SK-N-MC (cell line): ENCODE results near the gene MTERF4.

Experiments
- DNase-seq: peaks from one replicate; pipeline ENCODE4 v3.0.0-alpha.2; 2011; ENCODE audit warnings: low read depth, low spot score
- H3K27ac ChIP-seq: fragments of 200-600 bp; sonication (generic); 2 replicates; pipeline ENCODE4 v1.5.1; 2016; ENCODE audit warnings: mixed run types
- H3K36me3 ChIP-seq: fragments of 200-600 bp; sonication (generic); 2 replicates; pipeline ENCODE4 v1.6.1; 2017; ENCODE audit warnings: antibody characterized with exemption, low read length, mixed read lengths; ENCODE audit not compliant: insufficient read depth
- H3K4me3 ChIP-seq: fragments of 200-600 bp; sonication (generic); 2 replicates; pipeline ENCODE4 v1.5.1; 2016
- H3K9ac ChIP-seq: fragments of 200-600 bp; sonication (generic); 2 replicates; pipeline ENCODE4 v1.8.0; 2017; ENCODE audit warnings: mixed run types, mixed read lengths; ENCODE audit not compliant: insufficient read length
- H3K9me3 ChIP-seq: fragments of 200-600 bp; sonication (generic); 2 replicates; pipeline ENCODE4 v1.6.1; 2017; ENCODE audit warnings: low read depth, mild to moderate bottlenecking, antibody characterized with exemption, low read length, moderate library complexity, mixed read lengths
- EZH2 ChIP-seq: fragments of 200-600 bp; sonication (generic); IDR thresholded peaks from one replicate; pipeline ENCODE4 v1.6.1; 2017; ENCODE audit warnings: antibody characterized with exemption
- FOXP2 ChIP-seq: optimal IDR thresholded peaks from 2 replicates; pipeline ENCODE3; 2011; ENCODE audit warnings: mild to moderate bottlenecking, moderate library complexity; ENCODE audit not compliant: insufficient read depth; ENCODE audit errors: extremely low read length, control extremely low read depth
- POLR2AphosphoS5 ChIP-seq: IDR thresholded peaks from 2 replicates; pipeline ENCODE4 v1.6.1; 2012; ENCODE audit warnings: mild to moderate bottlenecking, low read depth, low read length, borderline replicate concordance

Gene MTERF4

DNA sequence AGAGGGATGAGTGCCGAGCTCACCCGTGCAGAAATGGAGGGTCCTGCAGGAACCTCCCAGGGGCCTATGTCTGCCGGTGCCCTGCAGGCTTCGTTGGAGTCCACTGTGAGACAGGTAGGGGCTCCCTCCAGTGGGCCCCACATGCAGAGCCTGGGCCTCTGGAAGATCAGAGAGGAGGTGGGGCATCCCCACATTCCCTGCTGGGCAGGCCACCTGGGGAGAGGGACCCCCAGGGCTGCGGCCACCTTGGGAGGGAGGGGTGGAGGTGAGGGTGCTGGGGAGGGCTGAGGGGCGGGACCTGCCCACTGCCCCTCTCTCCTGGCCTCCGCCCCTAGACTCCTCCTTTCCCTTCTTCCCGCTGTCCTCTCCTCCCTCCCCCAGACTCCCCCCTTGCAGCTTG lies 38.5 kb downstream of the MTERF4 start:
- no peak for DNase-seq
- H3K9ac ChIP-seq = no peak overlapping the region
- H3K36me3 ChIP-seq = no peaks in the 10 kb centered on the region
- no peaks in the 10 kb centered on the region for H3K9me3 ChIP-seq
- H3K27ac ChIP-seq = no peak overlapping the region
- H3K4me3 ChIP-seq = no peak overlapping the region
- TF ChIP-seq EZH2 = no peak

GRCh38 chr2:241063093-241063551 lies 39.0 kb downstream of the MTERF4 start:
- TF ChIP-seq FOXP2 = no peak
- no peak for TF ChIP-seq POLR2AphosphoS5
- no peak for TF ChIP-seq EZH2
- DNase-seq = no peak
- Histone ChIP-seq H3K36me3 (no peaks in the 10 kb centered on the region), H3K27ac (no peak overlapping the region), H3K9ac (no peak overlapping the region), H3K4me3 (no peak overlapping the region), H3K9me3 (no peaks in the 10 kb centered on the region)

GRCh38 chr2:241062389-241063092 lies 39.5 kb downstream of the MTERF4 start:
- TF ChIP-seq POLR2AphosphoS5 (no peak), FOXP2 (no peak), EZH2 (no peak)

GRCh38 chr2:241061275-241061674 lies 40.8 kb downstream of the MTERF4 start:
- H3K9ac ChIP-seq = no peak overlapping the region
- TF ChIP-seq POLR2AphosphoS5 = no peak
- no peak for TF ChIP-seq EZH2
- no peak for TF ChIP-seq FOXP2
- H3K36me3 ChIP-seq = no peaks in the 10 kb centered on the region
- no peak overlapping the region for H3K4me3 ChIP-seq
- no peak overlapping the region for H3K27ac ChIP-seq
- no peaks in the 10 kb centered on the region for H3K9me3 ChIP-seq
- no peak for DNase-seq

More at GRCh38 chr2:241062389-241063092, 39.5 kb downstream of the MTERF4 start:
- H3K4me3 ChIP-seq = no peak overlapping the region
- H3K9ac ChIP-seq = no peak overlapping the region
- DNase-seq = no peak
- no peaks in the 10 kb centered on the region for H3K9me3 ChIP-seq
- H3K27ac ChIP-seq = no peak overlapping the region
- no peaks in the 10 kb centered on the region for H3K36me3 ChIP-seq

GRCh38 chr2:241053576-241054251 lies 48.4 kb downstream of the MTERF4 start:
- H3K27ac ChIP-seq = no peak overlapping the region
- H3K9me3 ChIP-seq = no peaks in the 10 kb centered on the region
- no peak overlapping the region for H3K9ac ChIP-seq
- no peak for DNase-seq
- TF ChIP-seq FOXP2 (no peak), POLR2AphosphoS5 (no peak), EZH2 (no peak)
- no peak overlapping the region for H3K4me3 ChIP-seq
- no peaks in the 10 kb centered on the region for H3K36me3 ChIP-seq

GRCh38 chr2:241052677-241053360 lies 49.3 kb downstream of the MTERF4 start:
- Histone ChIP-seq H3K9me3 (no peaks in the 10 kb centered on the region), H3K27ac (no peak overlapping the region), H3K4me3 (no peak overlapping the region), H3K36me3 (no peaks in the 10 kb centered on the region), H3K9ac (no peak overlapping the region)
- TF ChIP-seq EZH2 (no peak), POLR2AphosphoS5 (no peak), FOXP2 (no peak)
- no peak for DNase-seq

GRCh38 chr2:241051578-241052487 lies 50.3 kb downstream of the MTERF4 start:
- TF ChIP-seq FOXP2 = no peak
- TF ChIP-seq POLR2AphosphoS5 = no peak
- TF ChIP-seq EZH2 = no peak
- no peak overlapping the region for H3K27ac ChIP-seq
- H3K9ac ChIP-seq = no peak overlapping the region
- H3K36me3 ChIP-seq = no peaks in the 10 kb centered on the region
- no peak for DNase-seq
- no peak overlapping the region for H3K4me3 ChIP-seq
- no peaks in the 10 kb centered on the region for H3K9me3 ChIP-seq
